GM19240 (cell line): Measurements from ENCODE around the gene CPN1.
"Not testable (repeated sequence)": the region's sequence is repeated elsewhere in the genome, so short reads cannot be mapped to it uniquely, and the experiment has no call there.

Experiments
- DNase-seq: peaks from one replicate; pipeline ENCODE4 v3.0.0; 2011; ENCODE audit warnings: low spot score; ENCODE audit not compliant: insufficient read length

CPN1 gene

GRCh38 chr10:100082276-100082675, 607 bp upstream of the CPN1 start:
- DNase-seq = not testable (repeated sequence)

DNA sequence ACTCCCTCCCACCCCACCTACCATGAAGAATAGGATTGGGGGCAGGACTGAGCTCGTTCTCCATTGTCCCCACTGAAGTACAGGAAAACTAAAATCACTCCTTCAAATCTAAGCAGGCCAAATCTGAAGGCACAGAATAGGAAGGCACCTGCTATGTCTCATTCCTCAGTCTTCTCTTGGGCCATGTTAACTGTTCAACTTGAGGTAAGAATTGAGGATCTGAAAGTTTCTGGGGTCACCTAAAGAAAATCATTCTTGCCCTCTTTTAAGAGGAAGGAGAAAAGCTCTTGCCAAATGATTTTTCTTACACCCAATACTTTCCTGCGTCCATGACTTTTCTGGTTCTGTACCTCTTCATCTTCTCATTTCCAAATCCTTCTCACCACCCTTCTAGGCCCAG, 4.9 kb downstream of the CPN1 start:
- DNase-seq = no peak

GRCh38 chr10:100075426-100076220, 6.0 kb downstream of the CPN1 start:
- DNase-seq = no peak

GRCh38 chr10:100072514-100072913, 9.2 kb downstream of the CPN1 start:
- DNase-seq = no peak

GRCh38 chr10:100071529-100071928, 10.1 kb downstream of the CPN1 start:
- DNase-seq = no peak

DNA sequence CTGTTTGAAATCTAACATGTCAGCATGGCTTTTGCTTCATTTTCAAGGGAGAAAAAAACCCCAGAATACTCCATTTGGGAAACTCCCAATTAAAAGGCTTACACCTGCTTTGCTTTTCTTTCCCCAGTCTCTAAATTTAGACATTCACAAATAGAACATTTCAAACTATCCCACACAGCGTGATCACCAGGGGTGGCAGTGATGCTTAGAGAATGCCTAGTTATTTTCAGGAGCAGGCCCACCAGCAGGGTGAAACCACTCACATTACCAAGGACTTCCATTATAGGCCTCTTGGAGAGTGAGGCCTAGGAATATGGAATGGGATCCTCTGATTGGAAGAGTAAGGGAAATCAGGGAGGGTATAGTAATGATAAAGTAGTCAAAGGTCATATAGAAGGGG, 14.2 kb downstream of the CPN1 start:
- DNase-seq = no peak

DNA sequence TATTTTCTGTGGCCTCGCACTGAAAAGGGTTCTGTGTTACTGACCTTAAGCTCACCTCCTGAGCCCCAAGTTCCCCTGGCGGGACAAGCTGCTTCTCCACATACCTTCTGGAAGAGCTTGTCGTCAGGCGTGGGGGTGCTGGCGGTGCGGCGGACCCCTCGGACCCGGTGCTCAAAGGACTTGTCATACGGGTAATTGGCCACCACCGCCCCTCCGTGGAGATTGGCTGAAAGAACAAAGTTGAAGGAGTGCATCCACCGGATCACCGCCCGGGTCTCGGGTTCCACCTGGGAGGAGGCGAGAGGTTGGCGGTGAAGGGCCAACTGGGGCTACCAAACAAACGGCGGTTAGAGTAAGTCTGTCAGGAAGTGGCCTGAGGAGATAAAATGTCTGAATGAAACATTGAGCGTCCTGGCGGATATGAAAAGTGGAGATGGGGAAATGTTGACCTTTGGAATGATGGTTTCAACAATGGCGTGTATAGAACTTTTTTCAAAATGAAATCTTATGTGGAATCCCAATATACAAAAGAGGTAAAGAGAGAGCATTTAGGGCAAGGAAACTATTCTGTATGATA, 16.5 kb downstream of the CPN1 start:
- no peak for DNase-seq

GRCh38 chr10:100061401-100061800, 20.3 kb downstream of the CPN1 start:
- DNase-seq = no peak

GRCh38 chr10:100057948-100058347, 23.7 kb downstream of the CPN1 start:
- no peak for DNase-seq

DNA sequence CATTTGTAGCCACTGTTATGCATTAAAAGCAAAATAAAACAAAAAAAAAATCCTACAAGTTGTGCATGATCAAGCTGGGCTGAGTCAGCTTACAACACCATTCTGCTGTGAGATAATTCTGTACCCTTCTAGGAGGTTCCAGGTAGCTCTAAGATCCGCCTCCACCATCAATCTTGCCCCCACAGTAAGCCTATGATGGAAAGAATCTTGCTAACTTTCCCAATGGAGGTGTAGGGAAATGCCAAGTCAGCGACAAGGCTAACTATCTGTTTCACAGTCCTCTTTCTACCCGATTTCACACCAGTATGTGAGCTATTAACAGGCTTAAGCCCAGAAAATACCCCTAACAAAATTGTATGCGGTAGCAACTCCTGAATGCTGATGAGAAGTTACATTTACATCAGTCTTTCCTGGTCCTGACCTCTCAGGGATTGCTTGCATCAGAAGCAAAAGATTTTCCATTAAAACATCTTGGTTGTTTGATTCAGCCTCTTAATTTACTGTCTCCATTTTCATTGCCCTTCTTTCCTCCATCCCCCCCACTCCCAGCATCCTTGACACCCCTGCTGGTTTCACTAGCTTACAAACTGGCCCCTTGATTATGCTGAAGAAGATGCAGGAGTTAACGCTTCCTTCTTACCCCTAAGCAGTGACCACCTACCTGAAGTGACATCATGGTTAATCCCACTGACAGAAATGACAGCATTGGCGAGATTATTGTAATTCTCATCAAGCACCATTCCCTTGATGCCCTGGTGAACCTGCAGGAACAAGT, 27.8 kb downstream of the CPN1 start:
- no peak for DNase-seq

- peak; percentile 40 for DNase-seq
These were observed 35.6 kb downstream of the CPN1 start for GRCh38 chr10:100046021-100046486.

DNA sequence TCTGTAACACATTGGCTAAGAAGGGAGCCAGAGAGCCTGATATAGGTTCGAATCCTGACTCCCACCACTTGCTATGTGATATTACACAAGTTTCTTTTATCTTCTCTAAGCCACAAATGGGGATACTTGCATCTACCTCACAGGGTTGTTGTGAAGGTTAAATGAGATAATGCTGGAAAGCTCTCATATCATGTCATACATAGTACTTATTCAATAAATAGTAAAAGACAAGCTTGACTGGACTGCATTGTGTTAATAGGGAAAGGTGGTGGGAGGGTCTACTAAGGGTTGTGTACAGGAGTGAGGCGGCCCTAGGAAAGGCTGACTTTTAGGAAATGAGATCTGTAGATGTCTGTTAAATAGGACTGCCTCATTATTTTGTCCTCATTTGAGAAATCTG, 36.1 kb downstream of the CPN1 start:
- no peak for DNase-seq

DNA sequence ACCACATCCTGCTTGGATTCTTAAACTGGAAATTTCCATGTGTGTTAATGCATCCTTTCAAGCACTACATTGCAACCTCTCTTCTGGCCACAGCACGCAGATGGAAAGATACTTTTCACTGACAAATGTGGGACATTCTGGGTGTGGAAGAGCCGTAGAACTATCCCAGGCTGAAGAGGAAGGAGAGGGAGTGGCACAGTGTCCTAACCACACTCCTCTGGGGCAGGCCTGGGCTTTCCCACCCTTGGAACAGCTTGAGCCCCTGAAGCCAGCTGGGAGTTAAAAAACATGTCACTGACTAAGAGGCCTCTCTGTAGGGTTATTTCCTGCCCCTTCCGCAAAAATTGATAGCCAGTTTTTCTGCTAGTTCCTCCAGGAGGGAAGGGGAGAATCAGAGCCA, 37.9 kb downstream of the CPN1 start:
- no peak for DNase-seq

DNA sequence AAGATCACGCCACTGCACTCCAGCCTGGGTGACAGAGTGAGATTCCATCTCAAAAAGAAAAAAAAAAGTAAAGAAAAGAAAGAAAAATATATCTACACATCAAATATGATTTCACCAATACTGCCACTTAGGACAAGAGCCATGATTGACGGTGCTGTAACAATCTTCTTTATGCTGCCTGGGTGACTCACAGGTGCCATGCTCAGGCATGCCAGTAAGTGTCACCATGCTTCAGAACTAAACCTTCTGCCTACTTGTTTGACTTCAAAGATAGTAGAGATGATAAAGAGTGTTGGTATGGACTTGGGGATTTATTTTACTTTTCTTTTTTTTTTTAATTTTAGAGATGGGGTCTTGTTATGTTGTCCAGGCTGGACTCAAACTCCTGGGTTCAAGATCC, 38.3 kb downstream of the CPN1 start:
- no peak for DNase-seq

GRCh38 chr10:100041306-100042002, 40.2 kb downstream of the CPN1 start:
- no peak for DNase-seq

- no peak for DNase-seq
These were observed 43.1 kb downstream of the CPN1 start for GRCh38 chr10:100038561-100039071.

- DNase-seq = no peak
These were observed 43.8 kb downstream of the CPN1 start for GRCh38 chr10:100037758-100038315.

DNA sequence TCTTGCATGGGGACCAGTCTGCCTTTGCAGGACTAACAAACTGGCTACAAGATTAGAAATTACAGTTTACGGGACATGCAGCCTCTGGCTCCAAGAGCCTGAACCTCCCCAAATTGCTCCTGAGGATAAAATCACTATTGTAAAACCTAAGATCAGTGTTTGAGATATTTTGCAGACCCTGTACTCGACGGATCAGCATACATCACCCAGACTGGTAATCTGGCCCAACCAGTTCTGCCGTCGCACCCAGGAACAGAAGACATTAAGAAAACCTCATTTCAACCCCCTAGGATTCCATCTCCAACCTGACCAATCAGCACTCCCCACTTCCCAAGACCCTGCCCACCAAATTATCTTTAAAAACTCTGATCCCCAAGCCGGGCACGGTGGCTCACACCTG, 44.8 kb downstream of the CPN1 start:
- DNase-seq = no peak

DNA sequence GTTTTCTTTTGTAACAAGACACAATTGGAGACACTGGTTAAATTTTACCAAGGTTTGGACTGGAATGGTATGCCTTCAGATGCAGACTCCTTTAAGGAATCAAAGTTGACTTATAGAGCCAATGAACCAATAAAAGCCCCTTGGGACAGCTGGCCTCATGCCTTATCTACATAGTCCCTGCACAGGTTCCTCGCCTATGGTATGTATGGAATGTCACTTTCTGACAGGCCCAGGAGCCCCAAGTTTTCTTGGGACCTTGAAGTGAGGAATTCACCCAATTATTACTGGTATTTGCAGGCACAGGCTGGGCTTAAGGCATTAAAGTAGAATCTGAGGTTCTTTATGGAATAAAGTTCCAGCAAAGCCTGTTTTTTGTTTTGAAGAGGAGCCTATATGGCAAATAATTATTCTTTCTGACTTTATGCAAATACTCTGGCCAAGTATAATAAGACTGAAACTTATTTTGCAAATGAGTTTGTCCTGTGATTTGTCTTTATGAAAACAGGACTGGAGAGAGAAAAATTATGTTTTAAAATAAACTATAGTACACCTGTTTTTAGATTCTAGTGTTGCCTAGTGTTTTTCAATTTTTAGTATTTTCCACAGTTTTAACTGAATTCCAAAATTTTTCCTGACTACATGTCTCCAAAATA, 47.8 kb downstream of the CPN1 start:
- no peak for DNase-seq

- DNase-seq = no peak
These were observed 54.3 kb downstream of the CPN1 start for GRCh38 chr10:100027416-100027815.

DNA sequence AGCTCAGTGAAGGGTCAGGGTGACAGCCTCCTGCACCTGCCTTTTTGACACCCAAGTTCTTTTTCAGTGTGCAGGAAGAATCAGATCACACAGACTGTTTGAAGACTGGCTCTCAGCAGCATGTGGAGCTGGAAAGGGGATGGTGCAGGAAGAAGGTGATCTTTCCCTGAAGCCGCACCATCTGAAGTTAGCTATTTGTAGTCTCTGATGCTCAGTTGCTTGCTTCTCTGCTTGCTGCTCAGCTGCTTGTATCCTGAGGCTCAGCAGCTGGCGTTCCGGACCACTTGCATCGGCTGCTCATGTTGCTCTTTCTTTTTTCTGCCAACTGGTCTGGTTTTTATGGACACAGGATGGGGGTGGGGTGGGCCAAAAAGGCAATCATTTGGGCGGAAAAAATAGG, 56.1 kb downstream of the CPN1 start:
- no peak for DNase-seq
